HG03025 (cell line): ENCODE measurements around the gene BAMBI.

ENCODE experiments used
- ATAC-seq: cut with Tn5 transposase; IDR thresholded peaks from one replicate; pipeline ENCODE4 v1.9.1; 2021; ENCODE audit warnings: mild to moderate bottlenecking, moderate library complexity; ENCODE audit not compliant: unreplicated experiment, low FRiP score

Gene BAMBI

DNA sequence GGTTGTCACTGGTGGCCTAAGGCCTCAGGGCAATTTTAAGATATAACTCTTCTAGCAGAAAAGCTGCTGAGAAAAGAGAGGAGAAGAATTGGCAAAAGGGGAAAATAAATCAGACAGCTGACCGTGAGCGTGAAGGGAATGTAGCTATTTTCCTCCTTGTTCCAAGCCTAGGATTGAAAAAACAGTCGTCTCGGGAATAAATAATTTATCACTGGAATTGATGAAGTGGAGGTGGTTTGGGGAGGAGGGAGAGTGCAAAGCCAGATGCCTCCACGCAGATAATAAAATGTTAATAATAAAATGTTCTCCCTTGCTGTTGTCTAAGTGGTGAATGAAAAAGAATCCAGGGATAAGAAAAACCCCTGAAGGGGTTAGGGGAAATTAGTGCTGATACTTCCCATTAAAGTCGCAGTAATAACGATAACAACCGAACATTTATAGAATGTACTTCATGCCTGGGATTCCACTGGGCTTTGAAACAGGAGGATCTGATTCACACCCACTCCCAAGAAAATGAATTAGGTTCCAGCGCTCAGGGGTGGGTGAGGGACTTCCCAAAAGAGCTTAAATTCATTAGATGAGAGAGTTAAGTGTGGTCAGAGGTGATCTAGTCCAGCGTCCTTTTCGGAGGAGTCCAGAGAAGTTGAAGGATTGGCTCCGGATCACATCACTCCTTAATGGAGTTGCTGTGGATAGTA, 27.3 kb downstream of the BAMBI start:
- ATAC-seq: no peak

DNA sequence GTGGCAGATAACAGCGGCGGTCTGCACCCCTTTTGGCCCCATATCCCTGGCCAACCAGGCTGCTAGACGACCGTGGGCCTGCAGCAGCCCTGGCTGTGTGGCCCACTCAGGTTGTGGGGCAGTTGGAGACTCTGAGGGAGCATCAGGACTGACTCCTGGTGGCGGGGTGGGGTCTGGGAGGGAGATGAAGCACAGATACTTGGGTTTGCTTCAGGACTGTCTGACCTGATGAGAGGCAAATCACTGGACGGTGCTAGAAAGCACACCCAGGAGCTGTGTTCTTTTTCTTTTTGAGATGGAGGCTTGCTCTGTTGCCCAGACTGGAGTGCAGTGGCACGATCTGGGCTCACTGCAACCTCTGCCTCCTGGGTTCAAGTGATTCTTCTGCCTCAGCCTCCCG, 28.2 kb downstream of the BAMBI start:
- ATAC-seq: no peak

GRCh38 chr10:28709001-28709710, 31.8 kb downstream of the BAMBI start:
- no peak for ATAC-seq

DNA sequence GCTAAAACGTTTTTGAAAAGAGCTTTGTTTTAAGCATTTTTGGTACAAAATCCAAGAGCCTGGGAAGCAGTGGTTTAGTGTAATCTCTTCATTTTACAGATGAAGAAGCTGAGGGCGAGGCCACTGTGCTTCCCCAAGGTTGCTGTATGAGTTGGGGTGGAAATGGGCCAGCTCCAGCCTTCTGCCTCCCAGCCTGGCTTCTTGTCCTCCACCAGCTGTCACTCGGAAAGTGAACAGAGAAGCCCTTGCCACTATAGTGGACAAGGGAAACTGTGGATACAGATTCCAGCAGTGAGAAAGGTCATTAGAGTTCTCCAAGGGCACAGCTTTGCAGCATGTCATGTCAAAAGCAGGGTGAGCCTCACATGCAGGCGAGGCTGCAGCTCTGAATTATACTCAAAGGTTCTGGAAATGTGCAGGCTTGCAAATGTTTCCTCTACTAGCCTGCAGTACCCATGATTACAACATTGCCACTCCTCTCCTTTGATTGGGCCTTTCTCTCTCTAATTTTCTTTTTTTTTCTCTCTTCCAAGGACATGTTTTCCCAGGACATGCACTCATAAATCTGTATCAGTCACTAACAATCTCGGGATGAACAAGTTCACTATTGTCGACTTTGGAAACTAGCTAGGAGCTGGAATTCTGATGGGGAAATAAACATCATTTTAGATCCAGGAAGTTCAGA, 33.0 kb downstream of the BAMBI start:
- no peak for ATAC-seq

GRCh38 chr10:28711041-28711440, 33.7 kb downstream of the BAMBI start:
- no peak for ATAC-seq

- ATAC-seq: no peak
These were observed 34.5 kb downstream of the BAMBI start for GRCh38 chr10:28711776-28712175.

- no peak for ATAC-seq
These were observed 36.5 kb downstream of the BAMBI start for GRCh38 chr10:28713626-28714352.

DNA sequence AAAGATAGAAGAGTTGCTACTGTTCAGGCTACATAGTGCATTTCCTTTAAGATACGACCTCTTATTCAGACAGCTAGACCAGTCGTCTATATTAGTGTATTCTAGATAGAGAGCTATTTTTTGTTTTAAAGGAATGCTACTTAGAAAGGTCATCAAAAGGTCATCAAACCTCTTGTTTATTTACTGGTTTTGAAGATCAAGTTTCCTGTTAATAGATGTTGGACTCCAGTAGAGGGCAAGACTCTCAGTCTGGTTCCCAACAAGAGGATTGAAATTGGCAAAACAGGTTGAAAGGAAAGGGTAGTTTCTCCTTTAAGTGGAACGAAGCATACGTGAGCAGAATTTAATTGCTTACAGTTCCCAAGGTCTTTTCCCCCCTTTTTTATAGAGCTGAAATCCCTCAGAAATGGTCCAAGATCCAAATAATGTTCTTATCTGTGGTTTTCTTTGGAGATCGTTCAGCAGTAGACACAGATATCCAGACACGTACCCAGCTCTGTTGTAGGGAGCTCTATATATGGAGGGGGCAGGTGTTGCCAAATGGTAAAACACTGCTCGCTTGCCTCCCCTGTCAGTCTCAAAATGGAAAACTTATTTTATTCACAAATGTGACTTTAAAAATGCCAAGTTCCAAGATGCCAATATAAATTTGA, 37.2 kb downstream of the BAMBI start:
- ATAC-seq: no peak

DNA sequence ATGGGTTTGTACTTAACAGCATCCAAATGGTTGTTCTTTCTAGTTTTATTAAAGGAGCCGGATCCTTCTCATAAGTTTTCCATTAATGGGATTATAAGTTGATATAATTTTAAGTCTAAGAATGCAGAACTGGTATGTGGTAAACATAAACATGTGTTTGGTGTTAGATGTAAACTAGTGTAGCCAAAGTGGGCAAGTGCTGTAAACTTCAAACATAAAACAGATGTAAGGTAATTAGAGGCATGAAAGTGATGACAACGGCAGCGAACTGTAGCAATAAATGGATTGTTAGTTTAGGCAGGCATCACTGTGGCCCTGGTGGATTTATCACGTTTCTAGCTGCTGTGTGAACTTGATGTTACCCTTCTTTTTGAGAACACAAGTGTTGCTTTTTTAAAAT, 37.9 kb downstream of the BAMBI start:
- ATAC-seq: no peak

DNA sequence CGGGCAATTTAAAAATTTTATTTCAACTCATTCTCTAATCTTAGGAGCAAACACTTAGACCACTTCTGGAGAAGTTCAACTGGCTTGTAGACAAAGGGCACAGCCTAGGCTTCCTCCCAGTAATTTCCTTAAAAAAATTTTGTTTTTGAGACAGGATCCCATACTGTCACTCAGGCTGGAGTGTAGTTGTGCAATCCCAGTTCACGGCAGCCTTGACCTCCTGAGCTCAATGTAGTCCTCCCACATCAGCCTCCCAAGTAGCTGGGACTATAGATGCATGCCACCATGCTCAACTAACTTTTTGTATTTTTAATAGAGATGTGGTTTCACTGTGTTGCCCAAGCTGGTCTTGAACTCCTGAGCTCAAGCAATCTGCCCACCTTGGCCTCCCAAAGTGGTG, 38.4 kb downstream of the BAMBI start:
- ATAC-seq: no peak

GRCh38 chr10:28716748-28717147, 39.4 kb downstream of the BAMBI start:
- ATAC-seq: no peak

DNA sequence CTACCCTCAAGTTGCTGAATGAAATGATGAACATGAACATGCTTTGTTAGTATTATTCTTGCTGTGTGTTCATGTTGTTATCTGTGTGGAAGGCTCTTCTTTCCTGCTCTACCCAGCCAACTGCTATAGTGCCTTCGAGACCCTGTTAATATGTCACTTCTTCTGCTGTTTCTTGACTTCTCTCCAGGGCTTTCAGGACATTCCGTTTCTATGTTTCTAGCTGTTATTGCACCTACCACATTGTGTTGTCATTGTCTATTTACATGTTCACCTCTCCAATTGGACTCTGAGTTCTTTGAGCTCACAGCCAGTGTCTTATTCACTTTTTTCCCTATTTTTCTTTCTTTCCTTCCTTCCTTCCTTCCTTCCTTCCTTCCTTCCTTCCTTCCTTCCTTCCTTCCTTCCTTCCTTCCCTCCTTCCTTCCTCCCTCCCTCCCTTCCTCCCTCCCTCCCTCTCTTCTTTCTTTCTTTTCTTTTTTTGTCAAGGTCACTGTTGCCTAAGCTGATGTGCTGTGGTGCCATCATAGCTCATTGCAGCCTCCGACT, 40.4 kb downstream of the BAMBI start:
- ATAC-seq: no peak

DNA sequence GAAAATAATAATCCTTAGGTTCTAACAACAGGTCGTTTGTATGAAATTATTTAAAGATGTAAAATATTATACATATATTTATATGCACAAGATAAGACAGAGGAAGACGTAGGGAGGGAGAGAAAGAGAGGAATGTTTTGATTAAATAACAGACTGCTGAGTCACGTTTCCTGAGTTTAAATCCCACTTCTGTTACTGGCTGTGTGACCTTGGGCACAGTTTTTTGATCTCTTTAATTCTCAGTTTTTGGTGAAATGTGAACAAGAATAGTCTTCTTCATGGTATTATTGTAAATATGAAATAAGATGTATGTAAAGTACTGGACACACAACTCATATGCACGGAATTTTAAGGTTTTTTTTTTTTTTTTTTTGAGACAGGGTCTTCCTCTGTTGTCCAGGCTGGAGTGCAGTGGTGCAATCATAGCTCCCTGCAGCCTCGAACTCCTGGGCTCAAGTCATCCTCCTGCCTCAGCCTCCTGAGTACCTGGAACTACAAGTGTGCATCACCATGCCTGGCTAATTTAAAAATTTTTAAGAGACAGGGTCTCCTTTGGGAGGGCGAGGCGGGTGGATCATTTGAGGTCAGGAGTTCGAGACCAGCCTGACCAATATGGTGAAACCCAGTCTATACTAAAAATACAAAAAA, 42.6 kb downstream of the BAMBI start:
- ATAC-seq: no peak

- no peak for ATAC-seq
These were observed 44.1 kb downstream of the BAMBI start for GRCh38 chr10:28721318-28721951.

DNA sequence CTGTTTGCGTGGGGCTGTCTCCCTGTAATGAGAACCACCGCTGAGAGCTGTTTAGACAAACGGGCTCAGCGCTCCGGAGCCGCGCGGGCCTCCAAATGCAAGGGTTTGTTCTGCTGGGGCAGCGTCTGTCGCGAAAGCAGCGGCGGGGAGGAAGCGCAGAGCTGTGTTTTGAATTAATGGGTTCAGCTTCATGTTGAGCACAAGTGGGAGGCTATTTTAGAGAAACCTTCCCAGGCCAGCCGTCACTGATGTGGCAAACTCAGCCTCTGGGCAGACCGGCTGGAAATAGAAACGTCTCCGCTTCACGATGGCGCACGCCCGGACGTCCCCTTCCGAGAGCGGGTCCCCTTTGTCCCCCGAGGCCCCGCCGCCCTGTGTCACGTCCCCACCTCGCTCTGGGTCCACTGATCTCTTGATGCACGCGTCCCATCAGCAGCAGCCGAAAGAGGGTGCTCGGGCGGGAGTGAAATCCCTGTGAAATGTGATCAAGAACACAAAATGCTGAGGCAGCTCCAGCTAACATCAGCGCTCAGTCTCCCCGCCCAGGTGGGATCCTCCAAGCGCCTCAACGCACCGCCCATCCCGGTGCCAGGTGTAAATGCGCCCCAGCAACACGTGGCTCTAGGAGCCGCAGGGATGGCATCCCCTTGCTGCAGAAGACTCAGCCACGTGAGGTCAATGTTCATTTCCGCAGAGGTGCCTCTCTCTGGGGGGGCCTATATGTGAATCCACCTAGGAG, 44.9 kb downstream of the BAMBI start:
- ATAC-seq: no peak

- ATAC-seq: no peak
These were observed 51.0 kb downstream of the BAMBI start for GRCh38 chr10:28728366-28728765.

DNA sequence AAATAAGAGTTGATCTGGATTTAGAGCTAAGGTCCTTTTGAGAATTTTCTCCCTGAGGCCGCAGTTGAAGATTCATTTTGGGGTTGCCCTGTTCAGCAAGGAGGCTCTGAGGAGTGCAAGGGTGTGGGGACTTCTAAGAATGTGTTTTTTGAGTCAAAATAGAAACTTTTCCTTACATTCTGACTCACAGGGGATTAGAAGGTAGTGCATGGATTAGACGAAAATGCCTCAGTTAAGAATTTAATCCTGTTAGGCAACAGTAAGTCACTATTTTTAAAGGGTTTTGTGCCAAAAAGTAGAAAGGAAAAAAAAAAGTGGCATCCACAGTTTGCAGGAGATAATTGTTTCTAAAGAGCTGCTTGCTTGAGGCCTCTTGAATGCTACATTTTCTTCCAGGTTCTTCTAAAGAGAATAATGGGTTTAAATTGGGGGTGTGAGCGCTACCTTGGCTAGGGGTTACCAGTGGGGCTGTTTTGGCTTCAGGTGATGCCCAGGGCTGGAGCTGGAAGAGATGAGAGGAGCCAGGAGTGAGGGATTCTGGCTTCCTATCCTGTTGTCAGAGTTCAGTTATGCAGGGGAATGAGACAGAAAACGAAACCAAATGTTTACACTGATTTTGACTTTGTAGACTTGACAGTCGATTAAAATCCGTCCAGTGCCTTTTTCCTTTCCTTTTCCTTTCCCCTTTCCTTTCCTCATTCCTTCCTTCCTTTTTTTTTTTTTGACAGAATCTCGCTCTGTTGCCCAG, 52.9 kb downstream of the BAMBI start:
- ATAC-seq: no peak

DNA sequence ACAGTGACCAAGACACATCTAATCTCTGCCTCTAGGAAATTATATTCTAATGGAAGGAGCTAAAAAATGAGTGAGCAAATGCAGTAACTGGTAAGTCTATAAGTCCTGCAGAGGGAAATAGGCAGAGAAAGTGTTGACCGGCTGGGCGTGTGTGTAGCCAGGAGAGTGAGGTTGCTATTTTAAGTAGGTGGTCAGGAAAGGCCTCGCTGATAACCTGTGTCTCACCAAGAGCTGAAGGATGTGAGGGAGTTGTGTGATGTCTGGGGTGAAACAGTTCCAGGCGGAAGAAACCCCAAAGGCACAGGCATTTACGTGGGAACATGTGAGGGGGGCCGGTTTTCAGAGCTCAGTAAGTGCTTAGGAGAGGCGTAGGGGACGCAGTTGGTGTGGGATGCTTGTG, 54.8 kb downstream of the BAMBI start:
- ATAC-seq: no peak
